Heart right ventricle (tissue), 16 donors: ENCODE data around the gene CELSR1. TPM values are rescaled to one million over a fixed set of nuclear protein-coding genes. Genes with fewer than 3 reads are reported as not detected.
A peak's percentile ranks its signal among the peaks of the same experiment; 100 is the strongest.

Source experiments
- ATAC-seq, 8 donors: fragments of 200-7000 bp; cut with Tn5 transposase; one replicate each; pipeline ENCODE4 v1.9.1; 2020; ENCODE audit warnings: mild to moderate bottlenecking in 8 of 8, moderate library complexity in 8 of 8, moderate number of reproducible peaks in 1 of 8
- DNase-seq, 2 donors: peaks; one replicate each; pipeline ENCODE4 v3.0.0-alpha.2; 2020
- H3K27ac ChIP-seq, 10 donors: fragments of 200-600 bp; sonication (generic) in 2 of 10; one replicate each; pipeline versions ENCODE4 v1.5.0 to v1.8.0; 2020 to 2022; ENCODE audit warnings: mild to moderate bottlenecking in 3 of 10
- H3K27me3 ChIP-seq, 7 donors: fragments of 200-600 bp; one replicate each; pipeline ENCODE4 v1.8.0; 2021 to 2022; ENCODE audit warnings: mild to moderate bottlenecking in 2 of 7
- H3K36me3 ChIP-seq, 9 donors: fragments of 200-600 bp; sonication (generic) in 1 of 9; one replicate each; pipeline versions ENCODE4 v1.5.0 to v1.8.0; 2020 to 2022; ENCODE audit warnings: mild to moderate bottlenecking in 2 of 9
- H3K4me1 ChIP-seq, 9 donors: fragments of 200-600 bp; sonication (generic) in 1 of 9; one replicate each; pipeline versions ENCODE4 v1.5.0 to v1.8.0; 2020 to 2022; ENCODE audit warnings: mild to moderate bottlenecking in 4 of 9
- H3K4me3 ChIP-seq, 10 donors: fragments of 200-600 bp; sonication (generic) in 2 of 10; one replicate each; pipeline versions ENCODE4 v1.5.0 to v1.8.0; 2020 to 2022; ENCODE audit warnings: mild to moderate bottlenecking in 7 of 10, moderate library complexity in 2 of 10
- H3K9me3 ChIP-seq, 11 donors: fragments of 200-600 bp in 10 of 11; sonication (generic) in 2 of 11; one replicate each; pipeline versions ENCODE4 v1.5.0 to v1.8.0; 2013 to 2022; ENCODE audit warnings: mild to moderate bottlenecking in 2 of 11, control low read depth in 1 of 11, moderate library complexity in 1 of 11
- WGBS, 2 donors: extraction: QIAGEN DNeasy Blood & Tissue Kit; methylation state at CpG; one replicate each; pipeline ENCODE4 v1.1.7; 2013; ENCODE audit warnings: inconsistent platforms in 1 of 2; 5-methylcytosine and 5-hydroxymethylcytosine counted together
- intact Hi-C, 10 donors: fragments of 100-400 bp; cut with DNase I; formaldehyde crosslinking; loops; one replicate each; pipeline versions ENCODE4 v1.11.1 to v1.14.2; 2022
- polyA plus RNA-seq, 2 donors: library from polyadenylated mRNA; stranded (reverse); fragments of 200-250 nt; gene quantifications; one replicate each; pipeline ENCODE4 v1.2.3, GENCODE V29; 2013
- total RNA-seq, 10 donors: library from RNA; stranded (reverse); fragmentation: NEBNext Ultra II Directional in 3 of 10; extraction: Animal tissue kit (Norgen Biotek cat#: 25700) in 3 of 10; gene quantifications; one replicate each; pipeline versions ENCODE4 v1.2.1 to v1.2.4, GENCODE V29; 2021 to 2023
- TF ChIP-seq, protein P1 (sequence below), 9 donors: fragments of 200-600 bp; sonication (generic) in 2 of 9; IDR thresholded peaks; one replicate each; pipeline versions ENCODE4 v1.5.0 to v1.8.0; 2021 to 2022; ENCODE audit warnings: antibody characterized with exemption in 9 of 9, mild to moderate bottlenecking in 5 of 9, moderate library complexity in 1 of 9
- donor health status: Arrhythmogenic right ventricular cardiomyopathy.
- donor health status: ischemic (EF 13 %, LVEDD 7.1; RV severe dilation, severe dysfunction).
- donor health status: healthy with polysubstance abuse.
- donor health status: DM: no; HTN: yes; CAD: no.
- donor health status: DM: no; HTN: no; CAD: no.
- donor health status: ischemic (EF 25% LVEDD 6.9; RV normal size, moderate dysfunction).
- donor health status: ischemic (EF 25% LVEDD 5.7; RV mildly dilated, moderate dysfunction).
- donor health status: healthy.
- donor health status: DM: yes; HTN: yes; CAD: no.
- donor health status: Ischemic cardiomyopathy.
- donor health status: ischemic (EF 35%, LVEDD 5.7; RV mildly dilated, moderate dysfunction).
- donor health status: nonischemic (EF 11% LVEDD 7.7; RV severe dilation, severe dysfunction).
- donor health status: DM: yes; HTN: yes; CAD: no.
- donor health status: PGD.
- donor health status: ischemic (EF 29% LVEDD 5.4; RV normal size, mild dysfunction).
- donor health status: nonischemic (EF 23%, LVEDD 6.1; RV moderate dilation, normal function).

CELSR1 gene
- total and polyA plus RNA-seq, 12 donors = 4.0 to 16.7 (median 11.4) TPM

DNA sequence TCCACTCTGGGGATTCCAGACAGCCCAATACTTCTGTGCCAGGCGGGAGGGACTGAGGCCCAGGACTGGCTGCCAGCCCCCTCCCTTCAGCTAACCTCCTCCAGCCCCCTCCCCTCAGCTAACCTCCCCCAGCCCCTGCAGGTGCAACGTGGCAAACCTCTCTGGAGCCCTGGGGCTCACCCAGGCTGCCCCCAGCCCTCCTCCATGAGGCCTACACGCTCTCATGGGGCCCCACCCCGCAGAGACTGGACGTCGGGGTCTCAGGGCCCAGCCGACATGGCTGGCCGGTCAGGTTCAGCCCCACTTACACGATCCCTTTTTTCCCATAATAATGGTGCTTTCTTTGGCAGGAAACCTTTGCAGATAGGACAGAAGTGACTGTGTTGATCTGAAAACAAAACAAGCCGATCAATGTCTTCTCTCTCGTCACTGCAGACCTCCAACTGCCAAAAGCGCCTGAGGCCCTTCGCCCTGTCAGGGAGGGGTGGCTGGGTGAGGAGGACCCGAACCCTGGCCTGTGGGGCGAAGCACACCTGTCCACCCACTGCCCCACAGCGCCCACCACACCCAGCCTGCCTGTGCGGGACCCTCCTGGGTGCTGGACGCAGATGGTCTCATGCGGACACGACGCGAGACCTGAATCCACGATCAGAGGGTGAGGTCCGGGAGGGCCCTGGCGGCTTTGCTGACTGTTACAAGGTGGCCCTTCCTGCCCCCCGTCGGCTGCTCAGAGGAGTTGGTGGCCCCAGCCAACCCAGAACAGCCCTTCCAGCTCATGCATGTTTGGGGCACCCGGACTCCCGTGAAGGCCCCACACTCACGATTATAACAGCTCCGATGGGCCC is 168.3 kb downstream of the CELSR1 start:
- DNase-seq = peak in 1 of 2 donors; percentile 11

DNA sequence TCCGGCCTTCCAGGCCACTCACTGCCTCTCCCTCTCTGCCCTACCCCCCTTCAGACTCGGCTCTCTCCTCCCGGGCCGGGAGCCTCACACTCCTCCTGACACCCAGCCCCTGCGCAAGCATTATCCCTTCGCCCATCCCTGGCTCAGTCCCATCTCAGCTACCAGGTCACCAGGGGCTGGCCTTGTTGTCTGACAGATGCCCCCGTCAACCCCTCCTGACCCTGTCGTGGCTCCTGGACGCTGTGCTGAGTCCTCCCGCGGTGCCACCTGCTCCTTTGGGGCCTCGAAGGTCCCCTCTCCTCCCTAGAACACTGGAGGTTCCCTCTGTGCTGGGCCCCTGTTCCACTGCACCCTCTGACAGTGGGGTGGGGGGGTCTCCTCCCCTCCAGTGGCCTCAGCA is 169.0 kb downstream of the CELSR1 start:
- Histone ChIP-seq H3K27ac (no peak overlapping the region), H3K4me1 (no peaks in the 10 kb centered on the region), H3K4me3 (no peak overlapping the region), H3K9me3 (no peaks in the 10 kb centered on the region), H3K36me3 (no peaks in the 10 kb centered on the region), H3K27me3 (peaks cover 0 to 20% (median 6%) of the 10 kb centered on the region in 7 donors)
- peak in 1 of 2 donors; percentile 11 for DNase-seq
- no peak for ATAC-seq
- intact Hi-C loops = loop anchor here in 6 of 10 donors (2.0 to 5.0 kb wide), 2 partner anchors 174 kb away; no protein-coding TSS in a partner anchor
- WGBS, 2 donors = 72 to 79% methylated on average over 12 of the region's 12 CpGs
- TF ChIP-seq, protein P1, sequence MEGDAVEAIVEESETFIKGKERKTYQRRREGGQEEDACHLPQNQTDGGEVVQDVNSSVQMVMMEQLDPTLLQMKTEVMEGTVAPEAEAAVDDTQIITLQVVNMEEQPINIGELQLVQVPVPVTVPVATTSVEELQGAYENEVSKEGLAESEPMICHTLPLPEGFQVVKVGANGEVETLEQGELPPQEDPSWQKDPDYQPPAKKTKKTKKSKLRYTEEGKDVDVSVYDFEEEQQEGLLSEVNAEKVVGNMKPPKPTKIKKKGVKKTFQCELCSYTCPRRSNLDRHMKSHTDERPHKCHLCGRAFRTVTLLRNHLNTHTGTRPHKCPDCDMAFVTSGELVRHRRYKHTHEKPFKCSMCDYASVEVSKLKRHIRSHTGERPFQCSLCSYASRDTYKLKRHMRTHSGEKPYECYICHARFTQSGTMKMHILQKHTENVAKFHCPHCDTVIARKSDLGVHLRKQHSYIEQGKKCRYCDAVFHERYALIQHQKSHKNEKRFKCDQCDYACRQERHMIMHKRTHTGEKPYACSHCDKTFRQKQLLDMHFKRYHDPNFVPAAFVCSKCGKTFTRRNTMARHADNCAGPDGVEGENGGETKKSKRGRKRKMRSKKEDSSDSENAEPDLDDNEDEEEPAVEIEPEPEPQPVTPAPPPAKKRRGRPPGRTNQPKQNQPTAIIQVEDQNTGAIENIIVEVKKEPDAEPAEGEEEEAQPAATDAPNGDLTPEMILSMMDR (IDR thresholded peaks at IDR 0.05) = no peak

More for the DNA sequence above, 168.3 kb downstream of the CELSR1 start:
- H3K27ac ChIP-seq = no peak overlapping the region
- no peaks in the 10 kb centered on the region for H3K4me1 ChIP-seq
- H3K27me3 ChIP-seq = peaks cover 0 to 23% (median 6%) of the 10 kb centered on the region in 7 donors
- no peaks in the 10 kb centered on the region for H3K9me3 ChIP-seq
- ATAC-seq = no peak
- no peak overlapping the region for H3K4me3 ChIP-seq
- H3K36me3 ChIP-seq = no peaks in the 10 kb centered on the region
- 84 to 85% methylated on average over 31 of the region's 31 CpGs for WGBS, 2 donors
- TF ChIP-seq, protein P1 (IDR thresholded peaks at IDR 0.05) = no peak
- intact Hi-C loops = loop anchor here in 6 of 10 donors (2.0 to 5.0 kb wide), 2 partner anchors 173 to 174 kb away; no protein-coding TSS in a partner anchor

DNA sequence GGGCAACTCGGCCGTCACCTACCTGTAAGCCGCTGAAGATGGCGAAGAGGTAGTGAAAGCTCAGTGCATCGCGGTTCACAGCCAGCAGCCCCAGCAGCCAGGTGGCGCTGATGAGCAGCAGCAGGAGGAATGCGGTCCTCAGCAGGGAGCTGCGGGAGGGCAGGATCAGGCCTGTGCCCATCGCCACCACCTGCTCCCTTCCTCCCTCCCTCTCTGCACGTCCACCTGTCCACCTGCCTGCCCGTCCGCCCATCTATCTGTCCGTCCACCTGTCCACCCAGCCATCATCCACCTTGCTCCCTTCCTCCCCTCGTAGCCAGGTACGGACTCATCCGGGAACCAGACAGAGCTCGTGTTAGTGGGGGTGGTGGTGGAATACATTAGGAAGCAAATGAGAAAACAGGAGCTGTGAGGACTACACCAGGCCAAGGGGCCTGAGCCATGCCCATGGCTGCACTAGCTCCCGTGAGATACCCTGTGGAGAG is 169.7 kb downstream of the CELSR1 start:
- Histone ChIP-seq H3K27me3 (peaks cover 0 to 20% (median 6%) of the 10 kb centered on the region in 7 donors), H3K4me1 (no peaks in the 10 kb centered on the region)
- 40 to 41% methylated on average over 19 of the region's 19 CpGs for WGBS, 2 donors

More for the DNA sequence above, 169.7 kb downstream of the CELSR1 start:
- no peaks in the 10 kb centered on the region for H3K36me3 ChIP-seq
- H3K27ac ChIP-seq = no peak overlapping the region
- H3K9me3 ChIP-seq = no peaks in the 10 kb centered on the region
- TF ChIP-seq, protein P1 (IDR thresholded peaks at IDR 0.05) = peak; percentile 71 to 94 (median 86)
- no peak overlapping the region for H3K4me3 ChIP-seq
- intact Hi-C loops = loop anchor here (1.0 to 5.0 kb wide), 4 partner anchors 173 to 175 kb away; no protein-coding TSS in a partner anchor
- ATAC-seq = peak; percentile 33 to 76 (median 66)
- peak; percentile 50 to 78 for DNase-seq
